22Rv1 (cell line): Measurements from ENCODE around the gene CTNND2.

Experiments
- H3K27ac ChIP-seq: fragments of 450-650 bp; 2 replicates; pipeline ENCODE4 v1.5.1; 2017
- ZFX ChIP-seq: fragments of 450-650 bp; IDR thresholded peaks from 2 replicates; pipeline ENCODE4 v1.6.1; 2017; ENCODE audit warnings: antibody characterized with exemption, borderline replicate concordance
- TF ChIP-seq, protein P1 (sequence below): fragments of 450-650 bp; IDR thresholded peaks from 2 replicates; pipeline ENCODE4 v1.5.1; 2017; ENCODE audit warnings: mild to moderate bottlenecking

CTNND2 gene

GRCh38 chr5:10935536-10935935, 968.7 kb downstream of the CTNND2 start:
- no peak for TF ChIP-seq ZFX
- TF ChIP-seq, protein P1, sequence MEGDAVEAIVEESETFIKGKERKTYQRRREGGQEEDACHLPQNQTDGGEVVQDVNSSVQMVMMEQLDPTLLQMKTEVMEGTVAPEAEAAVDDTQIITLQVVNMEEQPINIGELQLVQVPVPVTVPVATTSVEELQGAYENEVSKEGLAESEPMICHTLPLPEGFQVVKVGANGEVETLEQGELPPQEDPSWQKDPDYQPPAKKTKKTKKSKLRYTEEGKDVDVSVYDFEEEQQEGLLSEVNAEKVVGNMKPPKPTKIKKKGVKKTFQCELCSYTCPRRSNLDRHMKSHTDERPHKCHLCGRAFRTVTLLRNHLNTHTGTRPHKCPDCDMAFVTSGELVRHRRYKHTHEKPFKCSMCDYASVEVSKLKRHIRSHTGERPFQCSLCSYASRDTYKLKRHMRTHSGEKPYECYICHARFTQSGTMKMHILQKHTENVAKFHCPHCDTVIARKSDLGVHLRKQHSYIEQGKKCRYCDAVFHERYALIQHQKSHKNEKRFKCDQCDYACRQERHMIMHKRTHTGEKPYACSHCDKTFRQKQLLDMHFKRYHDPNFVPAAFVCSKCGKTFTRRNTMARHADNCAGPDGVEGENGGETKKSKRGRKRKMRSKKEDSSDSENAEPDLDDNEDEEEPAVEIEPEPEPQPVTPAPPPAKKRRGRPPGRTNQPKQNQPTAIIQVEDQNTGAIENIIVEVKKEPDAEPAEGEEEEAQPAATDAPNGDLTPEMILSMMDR = no peak
- H3K27ac ChIP-seq = no peak overlapping the region

DNA sequence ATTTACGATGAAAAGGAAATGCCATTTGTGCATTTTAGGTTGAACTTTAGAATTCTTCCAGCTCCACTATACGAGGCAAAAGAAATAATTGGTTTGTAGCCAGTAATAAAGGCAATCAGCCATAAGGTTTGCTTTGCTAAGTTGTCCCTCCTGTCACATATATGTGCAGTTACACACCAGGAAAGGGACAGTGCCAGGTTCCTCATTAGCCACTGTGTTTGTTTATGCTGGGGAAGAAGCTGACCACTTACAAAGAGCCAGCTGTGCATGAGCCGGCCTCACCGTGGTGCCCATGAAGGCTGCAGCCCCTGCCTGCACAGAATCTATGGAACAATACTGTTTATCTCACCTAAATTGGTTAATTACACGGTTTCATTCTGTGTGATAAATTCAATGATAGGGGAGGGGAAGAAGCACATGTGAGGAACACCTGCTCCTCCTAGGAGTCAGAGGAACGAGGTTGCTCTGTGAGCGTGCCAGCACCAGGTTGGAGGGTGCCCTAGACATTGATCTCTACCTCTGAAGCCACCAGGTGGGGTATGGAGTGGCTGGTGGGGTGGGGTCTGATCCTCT, 969.4 kb downstream of the CTNND2 start:
- no peak for TF ChIP-seq ZFX
- TF ChIP-seq, protein P1 = no peak
- no peak overlapping the region for H3K27ac ChIP-seq

DNA sequence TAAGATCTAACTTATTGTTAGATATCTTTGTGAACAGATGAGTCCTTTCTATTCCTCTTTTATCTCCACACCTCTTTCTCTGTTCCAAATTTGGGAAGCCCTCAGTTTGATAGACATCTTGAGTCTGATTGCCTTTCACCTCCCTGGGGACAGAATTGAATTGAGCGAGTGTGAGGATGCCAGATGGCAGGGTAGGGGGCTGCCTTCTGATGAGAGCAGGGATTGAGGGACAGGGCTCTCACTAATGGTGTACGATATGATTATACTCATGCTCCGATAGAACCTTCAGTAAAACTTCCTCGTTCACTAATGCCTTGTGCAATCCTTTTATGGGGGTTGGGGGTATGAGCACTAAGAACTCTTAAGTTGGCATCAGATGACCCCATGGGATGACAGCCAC, 971.1 kb downstream of the CTNND2 start:
- H3K27ac ChIP-seq = no peak overlapping the region
- no peak for TF ChIP-seq ZFX
- TF ChIP-seq, protein P1 = no peak

GRCh38 chr5:10932426-10932825, 971.8 kb downstream of the CTNND2 start:
- TF ChIP-seq, protein P1 = no peak
- no peak for TF ChIP-seq ZFX
- H3K27ac ChIP-seq = no peak overlapping the region

GRCh38 chr5:10927608-10928007, 976.6 kb downstream of the CTNND2 start:
- no peak overlapping the region for H3K27ac ChIP-seq
- no peak for TF ChIP-seq ZFX
- TF ChIP-seq, protein P1 = no peak

GRCh38 chr5:10923310-10923709, 980.9 kb downstream of the CTNND2 start:
- no peak overlapping the region for H3K27ac ChIP-seq
- no peak for TF ChIP-seq ZFX
- TF ChIP-seq, protein P1 = no peak
